ENCODE measurements around the gene EMP1. TPM values are rescaled to one million over a fixed set of nuclear protein-coding genes. Genes with fewer than 3 reads are reported as not detected.

The EMP1 gene
- total and polyA plus RNA-seq, 9 of the 15 experiments (the other 6 are each of a cell fraction or from before 2014, with no cell fraction given), result 0.10 to 0.60 TPM; not detected in 7

GRCh38 chr12:13211859-13212664 lies 15.5 kb downstream of the EMP1 start (continued):
- TF ChIP-seq RREB1 (CRISPR knock-in tag; IDR thresholded peaks at IDR 0.05), result no peak

- Histone ChIP-seq H3K27me3 (ENCODE audit: control insufficient read depth in 2 of 2, insufficient read depth in 2 of 2, low read length in 2 of 2) (0 out of 5 replicates have a peak, but pooled peaks cover 0 to 5% of the 10 kb centered on the region in 2 experiments), H3K79me2 (ENCODE audit: control insufficient read depth, insufficient read depth, low read length) (no peaks in the 10 kb centered on the region), H3K4me2 (ENCODE audit: insufficient read depth, low read length) (no peak overlapping the region), H3K9me3 (replicated peaks; ENCODE audit: control insufficient read depth, insufficient read depth, low read depth, low read length) (no peaks in the 10 kb centered on the region), H3K9me1 (ENCODE audit: control insufficient read depth, insufficient read depth, low read length) (no peaks in the 10 kb centered on the region), H3K4me1 (replicated peaks in 1 of 2; ENCODE audit: control insufficient read depth in 2 of 2, insufficient read depth in 2 of 2, low read length in 2 of 2) (no peaks in the 10 kb centered on the region), H3K27ac (ENCODE audit: extremely low read depth, low read depth, low read length) (no peak overlapping the region), H3K9ac (ENCODE audit: insufficient read depth in 1 of 2, low read depth in 2 of 2, low read length in 2 of 2) (no peak overlapping the region), H2AFZ (ENCODE audit: low read depth, low read length) (no peak overlapping the region), H3K36me3 (ENCODE audit: control insufficient read depth, insufficient read depth, low read length) (no peaks in the 10 kb centered on the region), H3K4me3 (no peak overlapping the region), H4K20me1 (replicated peaks; ENCODE audit: control insufficient read depth, insufficient read depth, low read length) (no peaks in the 10 kb centered on the region)
- 0% methylated on average over 4 of the region's 4 CpGs for WGBS (ENCODE audit: insufficient coverage, low coverage, missing lambda C conversion rate)
- ChIA-PET POLR2A (no interaction called here), CTCF (ENCODE audit: low intra/inter-chr PET ratio) (no interaction called here)
- in situ Hi-C loops (cut with MboI) (loop anchor here (25.0 kb wide), 1 partner anchor 203 kb away; the partner anchor contains the start of gene HEBP1), intact Hi-C loops (cut with micrococcal nuclease) (no loop called here)
- TF ChIP-seq ZZZ3 (IDR thresholded peaks at IDR 0.05) (no peak), HBP1 (CRISPR knock-in tag; IDR thresholded peaks at IDR 0.05) (no peak), DPF2 (IDR thresholded peaks at IDR 0.05) (no peak), ELK1 (CRISPR knock-in tag; IDR thresholded peaks at IDR 0.05) (no peak), SREBF1 (IDR thresholded peaks at IDR 0.05; ENCODE audit: borderline replicate concordance, low read depth, low read length) (no peak), HIVEP1 (CRISPR knock-in tag; IDR thresholded peaks at IDR 0.05) (no peak), PHB2 (IDR thresholded peaks at IDR 0.05; ENCODE audit: low read depth) (no peak)
- BruUV-seq (replicated peaks), result no TSS peak
- DNase-seq (ENCODE audit: extremely low read depth in 1 of 4, low spot score in 3 of 4) (no peak), ATAC-seq (no peak), FAIRE-seq (no peak)
Measured at GRCh38 chr12:13215056-13215455, 18.5 kb downstream of the EMP1 start.
